PC-3 (cell line): ENCODE results near the gene CA5B.
"Not testable (repeated sequence)": the region's sequence is repeated elsewhere in the genome, so short reads cannot be mapped to it uniquely, and the experiment has no call there.

Source experiments
- EZH2phosphoT487 ChIP-seq: fragments of 300-600 bp; sonication (generic); IDR thresholded peaks from 2 replicates; pipeline ENCODE4 v1.6.1; 2018; ENCODE audit warnings: mild to moderate bottlenecking, antibody characterized with exemption, low read length, borderline replicate concordance
- TF ChIP-seq, protein P1 (sequence below): fragments of 300-600 bp; sonication (generic); conservative IDR thresholded peaks from 2 replicates; pipeline ENCODE4 v1.5.1; 2017; ENCODE audit warnings: antibody characterized with exemption, low read depth, mild to moderate bottlenecking, low read length

- TF ChIP-seq, protein P1, sequence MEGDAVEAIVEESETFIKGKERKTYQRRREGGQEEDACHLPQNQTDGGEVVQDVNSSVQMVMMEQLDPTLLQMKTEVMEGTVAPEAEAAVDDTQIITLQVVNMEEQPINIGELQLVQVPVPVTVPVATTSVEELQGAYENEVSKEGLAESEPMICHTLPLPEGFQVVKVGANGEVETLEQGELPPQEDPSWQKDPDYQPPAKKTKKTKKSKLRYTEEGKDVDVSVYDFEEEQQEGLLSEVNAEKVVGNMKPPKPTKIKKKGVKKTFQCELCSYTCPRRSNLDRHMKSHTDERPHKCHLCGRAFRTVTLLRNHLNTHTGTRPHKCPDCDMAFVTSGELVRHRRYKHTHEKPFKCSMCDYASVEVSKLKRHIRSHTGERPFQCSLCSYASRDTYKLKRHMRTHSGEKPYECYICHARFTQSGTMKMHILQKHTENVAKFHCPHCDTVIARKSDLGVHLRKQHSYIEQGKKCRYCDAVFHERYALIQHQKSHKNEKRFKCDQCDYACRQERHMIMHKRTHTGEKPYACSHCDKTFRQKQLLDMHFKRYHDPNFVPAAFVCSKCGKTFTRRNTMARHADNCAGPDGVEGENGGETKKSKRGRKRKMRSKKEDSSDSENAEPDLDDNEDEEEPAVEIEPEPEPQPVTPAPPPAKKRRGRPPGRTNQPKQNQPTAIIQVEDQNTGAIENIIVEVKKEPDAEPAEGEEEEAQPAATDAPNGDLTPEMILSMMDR, result not testable (repeated sequence)
- TF ChIP-seq EZH2phosphoT487, result not testable (repeated sequence)
Measured at GRCh38 chrX:15703809-15704208, 34.3 kb upstream of the CA5B start.
